Gastrocnemius medialis (tissue), 4 donors: Measurements from ENCODE around the gene ZNF423. TPM values are rescaled to one million over a fixed set of nuclear protein-coding genes. Genes with fewer than 3 reads are reported as not detected.
"Not testable (repeated sequence)": the region's sequence is repeated elsewhere in the genome, so short reads cannot be mapped to it uniquely, and the experiment has no call there.

Experiments
- ATAC-seq, 2 donors: fragments of 150-250 bp; one replicate each; pipeline ENCODE4 v1.9.1; 2016
- DNase-seq, 2 donors: peaks; one replicate each; pipeline ENCODE4 v3.0.0-alpha.2; 2019
- H3K27ac ChIP-seq, 4 donors: fragments of 200-600 bp; sonication (generic); 1 replicate in 1 of 4; 2 replicates in 3 of 4; pipeline ENCODE4 v1.5.1; 2016 to 2018; ENCODE audit warnings: mild to moderate bottlenecking in 2 of 4, moderate library complexity in 1 of 4
- H3K27me3 ChIP-seq, 3 donors: fragments of 200-600 bp; sonication (generic) in 2 of 3; 1 replicate in 1 of 3; 2 replicates in 2 of 3; pipeline versions ENCODE4 v1.5.1 to v1.6.0; 2016 to 2019; ENCODE audit warnings: mild to moderate bottlenecking in 1 of 3, moderate library complexity in 1 of 3
- H3K36me3 ChIP-seq, 2 donors: fragments of 200-600 bp; sonication (generic) in 1 of 2; one replicate each; pipeline ENCODE4 v1.5.1; 2017 to 2018
- H3K4me1 ChIP-seq, 2 donors: fragments of 200-600 bp; sonication (generic) in 1 of 2; one replicate each; pipeline ENCODE4 v1.5.1; 2016 to 2017; ENCODE audit warnings: mild to moderate bottlenecking in 2 of 2
- H3K4me3 ChIP-seq, 4 donors: fragments of 200-600 bp; sonication (generic) in 3 of 4; 1 replicate in 1 of 4; 2 replicates in 3 of 4; pipeline ENCODE4 v1.5.1; 2016 to 2019; ENCODE audit warnings: mild to moderate bottlenecking in 2 of 4
- H3K9me3 ChIP-seq, 3 donors: fragments of 200-600 bp; sonication (generic) in 2 of 3; 1 replicate in 1 of 3; 2 replicates in 2 of 3; pipeline ENCODE4 v1.5.1; 2016 to 2019
- CTCF ChIP-seq, 5 experiments: fragments of 450-650 bp in 3 of 5; fragments of 200-600 bp in 2 of 5; sonication (generic) in 2 of 5; IDR thresholded peaks in 4 of 5; conservative IDR thresholded peaks in 1 of 5; 1 replicate in 4 of 5; 2 replicates in 1 of 5; pipeline ENCODE4 v1.5.1; 2016 to 2019; ENCODE audit warnings: antibody characterized with exemption in 5 of 5, mild to moderate bottlenecking in 3 of 5, moderate library complexity in 3 of 5
- POLR2A ChIP-seq, 2 donors: fragments of 450-650 bp; IDR thresholded peaks; one replicate each; pipeline ENCODE4 v1.6.1; 2017; ENCODE audit warnings: antibody characterized with exemption in 2 of 2, mild to moderate bottlenecking in 2 of 2, moderate library complexity in 2 of 2
- in situ Hi-C, 4 donors: fragments of 200-750 bp; cut with MboI; loops; one replicate each; pipeline versions ENCODE4 v1.15.0 to v1.8.0; 2017; ENCODE audit warnings: low sequenced_read_pairs in 4 of 4
- intact Hi-C: fragments of 100-400 bp; cut with DNase I; formaldehyde crosslinking; loops from one replicate; pipeline ENCODE4 v1.15.1; 2023; ENCODE audit warnings: low total_unique reads
- total RNA-seq, 4 donors: library from RNA; depleted of rRNA; stranded (reverse); fragments of >200 nt; gene quantifications; one replicate each; pipeline versions ENCODE4 v1.1.0 to v1.2.3, GENCODE V29; 2016

The ZNF423 gene
- total RNA-seq, 4 donors from 2014 or later: 8.4 to 15.8 (median 12.5) TPM

DNA sequence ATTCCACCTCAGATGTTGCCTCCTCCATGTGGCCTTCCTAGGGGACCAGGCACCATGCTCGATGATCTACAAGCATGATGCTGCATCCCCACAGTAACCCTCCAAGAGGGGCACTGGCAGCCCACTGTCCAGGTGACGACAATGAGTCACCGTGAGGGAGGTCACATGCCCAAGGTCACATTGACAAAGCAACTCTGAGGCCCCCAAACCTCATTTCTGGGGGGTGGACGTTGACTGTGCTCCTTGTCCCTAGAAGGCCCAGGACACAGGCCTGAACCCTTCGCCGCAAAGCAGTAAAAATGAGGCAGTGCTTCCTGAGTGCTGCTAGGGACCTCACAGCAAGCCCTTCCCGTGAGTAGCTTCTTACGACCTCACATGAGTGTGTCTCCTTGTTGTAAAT lies 345.8 kb downstream of the ZNF423 start:
- in situ Hi-C loops: no loop called here
- DNase-seq (no peak), ATAC-seq (no peak)
- Histone ChIP-seq H3K27me3 (no peaks in the 10 kb centered on the region), H3K27ac (peak overlapping the region; percentile 20 to 51 (median 36)), H3K36me3 (no peaks in the 10 kb centered on the region), H3K4me3 (no peak overlapping the region), H3K9me3 (no peaks in the 10 kb centered on the region), H3K4me1 (peaks cover 8 to 15% of the 10 kb centered on the region in 2 donors)
- no peak for TF ChIP-seq CTCF (IDR thresholded peaks at IDR 0.05 in 4 of 5, conservative IDR thresholded peaks at IDR 0.05 in 1 of 5)
- TF ChIP-seq POLR2A (IDR thresholded peaks at IDR 0.05): no peak
- intact Hi-C loops: loop anchor here (2.0 to 5.0 kb wide), 2 partner anchors 25 to 82 kb away; no protein-coding TSS in a partner anchor

DNA sequence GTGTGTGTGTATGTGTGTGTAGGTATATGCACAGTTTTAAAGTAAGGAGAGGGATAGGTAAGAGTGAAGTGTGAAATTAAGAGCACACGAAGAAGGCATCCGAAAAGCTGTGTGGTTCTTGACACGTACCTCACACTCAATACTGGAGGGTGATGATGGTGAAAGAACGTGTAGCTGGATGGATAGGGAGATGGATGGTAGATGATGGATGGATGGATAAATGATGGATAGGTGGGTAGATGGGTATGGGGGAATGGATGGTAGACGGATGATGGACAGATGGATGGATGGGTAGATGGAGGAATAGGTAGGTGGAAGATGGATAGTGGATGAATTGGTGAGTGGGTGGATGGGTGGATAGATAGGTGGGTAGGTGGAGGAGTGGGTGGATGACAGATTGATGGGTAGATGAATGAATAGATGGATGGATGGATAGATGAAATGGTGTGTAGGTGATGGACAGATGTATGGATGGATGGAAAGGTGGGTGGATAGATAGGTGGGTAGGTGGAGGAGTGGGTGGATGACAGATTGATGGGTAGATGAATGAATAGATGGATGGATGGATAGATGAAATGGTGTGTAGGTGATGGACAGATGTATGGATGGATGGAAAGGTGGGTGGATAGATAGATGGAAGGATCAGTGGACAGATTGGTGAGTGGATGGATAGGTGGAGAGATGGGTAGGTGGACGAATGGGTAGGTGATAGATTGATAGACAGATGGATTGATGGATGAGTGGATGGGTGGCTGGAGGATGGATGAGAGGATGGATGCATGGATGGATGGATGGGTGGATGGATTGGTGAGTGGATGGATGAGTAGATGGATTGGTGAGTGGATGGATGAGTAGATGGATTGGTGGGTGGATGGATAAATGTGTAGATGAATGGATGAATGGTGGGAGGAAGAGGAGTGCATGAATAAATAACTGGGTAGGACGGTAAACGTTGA lies 349.6 kb downstream of the ZNF423 start:
- H3K4me3 ChIP-seq, H3K27ac ChIP-seq, intact Hi-C loops, ATAC-seq, DNase-seq, H3K36me3 ChIP-seq, H3K9me3 ChIP-seq, in situ Hi-C loops, H3K27me3 ChIP-seq: not testable (repeated sequence)
- H3K4me1 ChIP-seq: peaks cover 5 to 14% of the 10 kb centered on the region in 2 donors

- TF ChIP-seq CTCF (IDR thresholded peaks at IDR 0.05 in 4 of 5, conservative IDR thresholded peaks at IDR 0.05 in 1 of 5) (no peak), POLR2A (IDR thresholded peaks at IDR 0.05) (no peak)
- intact Hi-C loops: no loop called here
- DNase-seq (no peak), ATAC-seq (no peak)
- no peaks in the 10 kb centered on the region for H3K9me3 ChIP-seq
- H3K4me3 ChIP-seq: no peak overlapping the region
- in situ Hi-C loops: no loop called here
- no peak overlapping the region for H3K27ac ChIP-seq
- H3K4me1 ChIP-seq: peaks cover 0 to 6% of the 10 kb centered on the region in 2 donors
- H3K36me3 ChIP-seq: no peaks in the 10 kb centered on the region
- H3K27me3 ChIP-seq: no peaks in the 10 kb centered on the region
Observed at GRCh38 chr16:49505556-49505955, 350.4 kb downstream of the ZNF423 start.

DNA sequence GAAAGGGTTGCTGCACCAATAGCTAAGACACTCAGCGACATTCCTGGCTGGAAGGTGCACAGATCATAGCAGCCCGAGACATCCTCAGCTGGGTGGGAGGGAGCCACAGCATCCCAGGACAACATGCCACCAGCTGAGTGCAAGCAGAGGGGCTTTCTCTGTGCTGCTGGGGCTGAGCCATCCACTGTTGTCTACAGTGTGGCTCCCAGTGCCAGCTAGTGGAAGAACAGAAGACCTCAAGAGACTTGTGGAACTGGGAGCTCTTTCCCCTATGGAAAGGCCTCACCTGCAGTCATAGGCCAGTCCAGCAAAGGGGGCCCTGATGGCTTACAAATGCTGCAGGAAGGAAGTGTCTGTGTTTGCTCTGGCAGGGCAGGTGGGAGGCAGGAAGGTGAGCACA lies 351.3 kb downstream of the ZNF423 start:
- Histone ChIP-seq H3K27me3 (no peaks in the 10 kb centered on the region), H3K9me3 (no peaks in the 10 kb centered on the region), H3K4me3 (no peak overlapping the region), H3K27ac (no peak overlapping the region), H3K36me3 (no peaks in the 10 kb centered on the region), H3K4me1 (no peaks in the 10 kb centered on the region)
- in situ Hi-C loops: no loop called here
- intact Hi-C loops: no loop called here
- no peak for ATAC-seq
- no peak for DNase-seq
- TF ChIP-seq CTCF (IDR thresholded peaks at IDR 0.05 in 4 of 5, conservative IDR thresholded peaks at IDR 0.05 in 1 of 5) (no peak), POLR2A (IDR thresholded peaks at IDR 0.05) (no peak)

DNA sequence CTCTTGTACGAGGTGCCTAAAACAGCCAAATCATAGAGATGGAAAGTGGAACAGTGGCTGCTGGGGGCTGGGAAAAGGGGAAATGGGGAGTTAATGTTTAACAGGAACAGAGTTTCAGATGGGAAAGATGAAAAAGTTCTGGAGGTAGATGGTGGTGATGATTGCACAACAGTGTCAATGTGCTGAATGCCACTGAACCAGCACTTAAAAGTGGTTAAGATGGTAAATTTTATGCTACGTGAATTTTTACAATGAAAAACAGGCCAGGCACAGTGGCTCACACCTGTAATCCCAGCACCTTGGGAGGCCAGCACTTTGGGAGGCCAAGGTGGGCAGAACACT lies 351.9 kb downstream of the ZNF423 start:
- Histone ChIP-seq H3K27me3 (no peaks in the 10 kb centered on the region), H3K36me3 (no peaks in the 10 kb centered on the region), H3K4me3 (no peak overlapping the region), H3K27ac (no peak overlapping the region), H3K4me1 (peaks cover 0 to 6% of the 10 kb centered on the region in 2 donors), H3K9me3 (no peaks in the 10 kb centered on the region)
- ATAC-seq (no peak), DNase-seq (no peak)
- in situ Hi-C loops: no loop called here
- intact Hi-C loops: no loop called here
- TF ChIP-seq CTCF (IDR thresholded peaks at IDR 0.05 in 4 of 5, conservative IDR thresholded peaks at IDR 0.05 in 1 of 5) (no peak), POLR2A (IDR thresholded peaks at IDR 0.05) (no peak)
